SIG-M5 treated with dmso at 0.1 percent for 504 hours (cell line): ENCODE results near the gene SYT1.

Source experiments
- DNase-seq: peaks from one replicate; lab custom pipeline; 2025; ENCODE audit not compliant: unreplicated experiment; lab: John Stamatoyannopoulos, UW

The SYT1 gene

DNA sequence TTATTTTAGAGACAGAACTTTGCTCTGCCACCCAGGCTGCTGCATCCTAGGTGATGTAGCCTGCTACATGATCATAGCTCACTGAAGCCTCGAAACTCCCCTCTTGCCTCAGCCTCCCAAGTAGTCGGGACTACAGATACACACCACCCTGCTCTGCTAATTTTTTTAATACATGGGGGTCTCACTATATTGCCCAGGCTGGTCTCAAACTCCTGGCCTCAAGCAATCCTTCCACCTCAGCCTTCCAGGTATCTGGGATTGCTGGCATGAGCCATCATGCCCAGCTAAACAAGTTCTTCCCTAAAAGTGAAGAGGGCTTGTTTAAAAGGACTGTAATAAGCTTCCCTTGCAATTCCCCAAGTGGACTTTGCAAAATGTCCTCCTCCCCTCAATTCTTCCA is 515.8 kb downstream of the SYT1 start:
- DNase-seq = no peak

DNA sequence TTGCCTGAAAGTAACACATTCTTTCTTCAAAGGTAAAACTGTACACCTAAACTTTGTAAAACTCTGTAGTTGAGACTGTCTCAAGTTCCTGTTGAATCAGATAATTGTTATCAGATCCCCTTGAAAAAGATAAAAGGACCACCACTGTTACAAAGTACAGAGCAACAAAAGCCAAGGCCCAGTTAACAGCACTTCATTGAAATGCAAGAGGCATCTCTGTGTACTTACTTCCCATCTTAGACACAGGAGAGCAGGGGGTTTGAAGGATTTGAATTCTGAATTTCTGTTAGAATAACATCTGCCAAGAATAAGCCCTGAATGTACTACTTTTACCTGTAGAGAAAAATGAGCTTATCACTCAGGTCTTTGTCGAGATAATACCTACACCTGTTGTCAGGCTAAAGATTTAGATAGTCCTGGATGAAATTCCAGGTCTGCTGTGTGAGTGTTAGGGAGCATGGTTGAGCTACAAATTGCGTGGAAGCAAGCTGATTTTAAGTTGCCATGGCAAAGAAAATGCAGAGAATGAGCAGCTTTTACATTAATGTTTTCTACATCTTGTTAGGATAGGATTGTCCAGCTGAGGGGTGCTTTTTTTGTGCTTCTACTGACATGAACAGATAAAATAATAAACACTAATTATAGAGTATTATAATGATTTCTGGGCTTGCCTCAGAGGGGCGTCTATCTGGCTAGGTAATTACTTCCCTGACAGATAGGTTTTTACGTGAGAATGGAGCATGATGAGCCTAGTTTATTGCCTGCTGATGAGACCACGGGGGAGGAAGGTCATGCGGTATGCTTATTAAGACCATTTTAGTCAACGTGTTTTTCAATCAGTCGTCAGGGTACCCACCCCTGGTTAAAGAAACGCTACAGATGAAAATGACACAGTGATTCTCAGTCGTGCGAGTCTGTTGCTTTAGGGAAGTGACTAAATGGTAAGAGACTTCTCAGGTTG is 517.0 kb downstream of the SYT1 start:
- DNase-seq = no peak

DNA sequence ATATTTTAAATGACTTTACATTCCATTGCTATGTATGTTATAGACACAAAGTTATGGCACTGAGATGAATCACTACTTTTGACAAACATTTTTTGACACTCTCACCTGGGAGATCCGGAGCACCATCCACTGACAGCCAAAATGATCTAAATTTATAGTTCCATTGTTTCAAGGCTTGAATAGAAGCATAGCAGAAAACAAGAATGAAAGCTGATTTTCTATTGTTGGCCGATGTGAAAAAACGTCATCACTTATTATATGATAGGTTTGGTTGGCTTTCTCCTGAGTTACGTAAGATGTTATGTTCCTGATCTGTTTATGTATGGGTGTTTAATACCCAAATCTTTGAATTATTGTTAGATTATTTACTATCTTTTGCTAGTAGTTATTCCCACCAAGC is 520.0 kb downstream of the SYT1 start:
- no peak for DNase-seq

DNA sequence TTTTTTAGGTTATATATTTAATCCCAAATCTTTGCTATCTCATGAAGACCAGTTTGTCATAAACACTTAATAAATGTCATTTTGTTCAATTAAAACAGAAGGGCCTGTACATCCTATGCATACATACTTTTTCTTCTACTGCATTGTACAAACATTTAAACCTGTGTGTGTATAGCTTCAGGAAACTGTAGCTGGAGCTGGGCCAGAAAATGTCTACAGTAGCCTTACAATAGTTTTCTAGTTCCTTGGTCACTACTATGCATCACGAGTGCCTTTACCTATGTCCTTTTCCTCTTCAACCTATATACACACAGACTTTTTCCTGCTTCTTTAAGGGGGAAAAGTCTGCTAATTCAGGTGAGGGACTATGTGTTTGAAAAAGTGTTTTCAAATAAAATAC is 523.4 kb downstream of the SYT1 start:
- no peak for DNase-seq

- no peak for DNase-seq
These were observed 529.3 kb downstream of the SYT1 start for GRCh38 chr12:79393842-79394241.

GRCh38 chr12:79397609-79398008 is 533.0 kb downstream of the SYT1 start:
- no peak for DNase-seq

GRCh38 chr12:79400481-79400880 is 535.9 kb downstream of the SYT1 start:
- DNase-seq = no peak

DNA sequence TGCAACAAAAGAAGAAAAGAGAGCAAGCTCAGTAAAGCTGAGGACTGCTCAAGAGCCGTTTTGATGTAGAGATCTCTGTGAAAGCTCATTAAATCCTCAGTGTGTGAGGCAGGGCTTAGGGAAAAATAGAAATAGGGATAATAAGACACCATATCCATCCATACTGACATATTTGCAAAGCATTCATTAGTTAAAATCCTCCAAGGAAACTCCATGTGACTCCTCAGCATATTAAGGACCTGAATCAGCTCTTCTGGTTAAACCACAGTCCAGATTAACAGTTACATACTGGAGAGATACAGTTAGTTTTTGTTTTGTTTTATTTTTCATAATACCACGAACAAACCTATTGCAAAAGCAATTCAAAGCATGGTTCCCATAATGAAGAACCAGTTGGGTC is 538.0 kb downstream of the SYT1 start:
- no peak for DNase-seq

GRCh38 chr12:79406993-79407392 is 542.4 kb downstream of the SYT1 start:
- no peak for DNase-seq

GRCh38 chr12:79407671-79408622 is 543.4 kb downstream of the SYT1 start:
- DNase-seq = peak; percentile 53

- DNase-seq = no peak
These were observed 544.1 kb downstream of the SYT1 start for GRCh38 chr12:79408689-79409088.

GRCh38 chr12:79409562-79409961 is 545.0 kb downstream of the SYT1 start:
- DNase-seq = no peak

GRCh38 chr12:79411791-79412190 is 547.2 kb downstream of the SYT1 start:
- DNase-seq = no peak

DNA sequence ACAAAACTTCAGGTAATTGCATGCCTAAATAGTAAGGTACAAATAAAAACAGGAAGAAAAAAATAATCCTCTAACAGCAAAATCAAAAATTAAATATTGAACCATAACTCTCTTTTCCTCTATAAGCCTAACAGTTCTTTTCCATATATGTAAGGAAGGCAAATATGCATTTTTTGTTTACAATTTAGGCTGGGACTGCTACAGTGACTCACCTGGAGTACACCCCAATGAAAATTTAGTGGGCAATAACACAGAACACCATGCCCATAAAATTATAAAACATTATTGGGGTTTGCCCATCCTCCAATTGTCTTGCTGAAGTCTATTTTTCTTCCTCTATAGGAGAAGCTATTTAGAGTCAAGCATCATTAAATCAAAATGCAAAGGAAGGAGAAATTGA is 549.2 kb downstream of the SYT1 start:
- no peak for DNase-seq

DNA sequence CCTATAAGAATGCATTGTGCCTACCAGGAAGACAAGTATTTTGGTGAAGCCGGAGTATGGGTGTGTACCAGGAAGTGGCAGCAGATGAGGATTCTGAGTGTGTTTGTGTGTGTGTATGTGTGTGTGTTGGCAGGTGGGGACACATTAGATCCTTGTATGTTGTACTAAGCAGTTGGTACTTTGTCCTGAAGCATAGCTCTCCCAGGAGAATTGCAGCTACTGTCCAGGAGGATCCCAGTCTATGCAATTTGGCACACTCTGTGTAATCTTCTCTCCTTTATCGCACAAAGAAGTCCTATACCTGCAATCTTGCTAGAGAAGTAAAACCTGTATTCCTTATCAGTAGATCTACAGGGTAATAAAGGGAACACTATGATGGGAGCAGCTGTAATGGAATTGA is 549.7 kb downstream of the SYT1 start:
- no peak for DNase-seq

GRCh38 chr12:79415321-79415720 is 550.7 kb downstream of the SYT1 start:
- DNase-seq = no peak

- peak; percentile 38 for DNase-seq
These were observed 551.3 kb downstream of the SYT1 start for GRCh38 chr12:79415746-79416435.

- DNase-seq = peak; percentile 32
These were observed 555.6 kb downstream of the SYT1 start for GRCh38 chr12:79420146-79420618.

GRCh38 chr12:79421236-79421740 is 556.7 kb downstream of the SYT1 start:
- no peak for DNase-seq

- no peak for DNase-seq
These were observed 557.7 kb downstream of the SYT1 start for GRCh38 chr12:79422060-79422812.
